Measurements from ENCODE around the gene PHF1. TPM values are rescaled to one million over a fixed set of nuclear protein-coding genes. Genes with fewer than 3 reads are reported as not detected.

PHF1 gene
- polyA plus RNA-seq, 3 donors: 3.0 to 90.2 (median 3.5) TPM

- intact Hi-C loops (cut with micrococcal nuclease): no loop called here
- H3K79me2 ChIP-seq (ENCODE audit: insufficient read depth, low read length): no peaks in the 10 kb centered on the region
- no peak overlapping the region for H3K4me3 Mint-ChIP-seq
- no peak overlapping the region for H3K4me3 ChIP-seq (replicated peaks in 1 of 3; ENCODE audit: low read depth in 2 of 3, low read length in 3 of 3)
- peaks cover 3 to 24% of the 10 kb centered on the region in 2 donors for H3K36me3 ChIP-seq (replicated peaks in 1 of 2; ENCODE audit: control insufficient read depth in 1 of 2, insufficient read depth in 2 of 2, low read length in 2 of 2)
- DNase-seq: no peak
- H4K20me1 ChIP-seq (ENCODE audit: insufficient read depth, low read length): no peaks in the 10 kb centered on the region
- TF ChIP-seq, protein P1, sequence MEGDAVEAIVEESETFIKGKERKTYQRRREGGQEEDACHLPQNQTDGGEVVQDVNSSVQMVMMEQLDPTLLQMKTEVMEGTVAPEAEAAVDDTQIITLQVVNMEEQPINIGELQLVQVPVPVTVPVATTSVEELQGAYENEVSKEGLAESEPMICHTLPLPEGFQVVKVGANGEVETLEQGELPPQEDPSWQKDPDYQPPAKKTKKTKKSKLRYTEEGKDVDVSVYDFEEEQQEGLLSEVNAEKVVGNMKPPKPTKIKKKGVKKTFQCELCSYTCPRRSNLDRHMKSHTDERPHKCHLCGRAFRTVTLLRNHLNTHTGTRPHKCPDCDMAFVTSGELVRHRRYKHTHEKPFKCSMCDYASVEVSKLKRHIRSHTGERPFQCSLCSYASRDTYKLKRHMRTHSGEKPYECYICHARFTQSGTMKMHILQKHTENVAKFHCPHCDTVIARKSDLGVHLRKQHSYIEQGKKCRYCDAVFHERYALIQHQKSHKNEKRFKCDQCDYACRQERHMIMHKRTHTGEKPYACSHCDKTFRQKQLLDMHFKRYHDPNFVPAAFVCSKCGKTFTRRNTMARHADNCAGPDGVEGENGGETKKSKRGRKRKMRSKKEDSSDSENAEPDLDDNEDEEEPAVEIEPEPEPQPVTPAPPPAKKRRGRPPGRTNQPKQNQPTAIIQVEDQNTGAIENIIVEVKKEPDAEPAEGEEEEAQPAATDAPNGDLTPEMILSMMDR (IDR thresholded peaks at IDR 0.05): no peak
- H3K9me3 Mint-ChIP-seq: peaks cover 0 to 1% (median 0%) of the 10 kb centered on the region in 7 donors
- H2AFZ ChIP-seq (ENCODE audit: insufficient read depth, low read depth, low read length, poor library complexity, severe bottlenecking): no peak overlapping the region
- H3K27me3 ChIP-seq (ENCODE audit: control insufficient read depth in 2 of 2, insufficient read depth in 2 of 2, low read length in 2 of 2): no peaks in the 10 kb centered on the region
- H3K9ac ChIP-seq (ENCODE audit: insufficient read depth, low read length, poor library complexity, severe bottlenecking): no peak overlapping the region
- H3K27me3 Mint-ChIP-seq (ENCODE audit: low read depth in 3 of 3): peaks cover 0 to 4% (median 0%) of the 10 kb centered on the region in 3 donors
- no peak overlapping the region for H3K4me2 ChIP-seq (replicated peaks; ENCODE audit: extremely low read depth, low read length, poor library complexity, severe bottlenecking)
- H3K27ac ChIP-seq (ENCODE audit: low read depth in 1 of 2, low read length in 2 of 2): no peak overlapping the region
- H3K36me3 Mint-ChIP-seq: peaks cover 32 to 42% of the 10 kb centered on the region in 2 donors
- peak overlapping the region in 1 of 7 donors; percentile 22 for H3K27ac Mint-ChIP-seq
- 96% methylated on average over 8 of the region's 9 CpGs for WGBS (ENCODE audit: insufficient coverage)
- no peaks in the 10 kb centered on the region for H3K9me3 ChIP-seq (replicated peaks in 1 of 2; ENCODE audit: control insufficient read depth in 1 of 2, insufficient read depth in 1 of 2, low read length in 2 of 2)
- H3K4me1 ChIP-seq (ENCODE audit: control insufficient read depth in 1 of 2, insufficient read depth in 2 of 2, low read length in 2 of 2): peaks cover 27 to 33% of the 10 kb centered on the region in 2 donors
- H3K4me1 Mint-ChIP-seq: peaks cover 27% of the 10 kb centered on the region
Measured at GRCh38 chr6:33441457-33441856, 30.6 kb downstream of the PHF1 start.

GRCh38 chr6:33442283-33442682 lies 31.5 kb downstream of the PHF1 start:
- Mint-ChIP-seq H3K4me1 (peaks cover 34% of the 10 kb centered on the region), H3K36me3 (peaks cover 34 to 41% of the 10 kb centered on the region in 2 donors), H3K27me3 (ENCODE audit: low read depth in 3 of 3) (peaks cover 0 to 4% (median 0%) of the 10 kb centered on the region in 3 donors), H3K4me3 (no peak overlapping the region), H3K9me3 (peaks cover 0 to 1% (median 0%) of the 10 kb centered on the region in 7 donors), H3K27ac (peak overlapping the region in 1 of 7 donors; percentile 40)
- Histone ChIP-seq H2AFZ (ENCODE audit: insufficient read depth, low read depth, low read length, poor library complexity, severe bottlenecking) (no peak overlapping the region), H3K27ac (ENCODE audit: low read depth in 1 of 2, low read length in 2 of 2) (no peak overlapping the region), H3K79me2 (ENCODE audit: insufficient read depth, low read length) (peaks cover 3% of the 10 kb centered on the region), H3K9me3 (replicated peaks in 1 of 2; ENCODE audit: control insufficient read depth in 1 of 2, insufficient read depth in 1 of 2, low read length in 2 of 2) (no peaks in the 10 kb centered on the region), H3K27me3 (ENCODE audit: control insufficient read depth in 2 of 2, insufficient read depth in 2 of 2, low read length in 2 of 2) (no peaks in the 10 kb centered on the region), H3K36me3 (replicated peaks in 1 of 2; ENCODE audit: control insufficient read depth in 1 of 2, insufficient read depth in 2 of 2, low read length in 2 of 2) (peaks cover 3 to 17% of the 10 kb centered on the region in 2 donors), H3K4me2 (replicated peaks; ENCODE audit: extremely low read depth, low read length, poor library complexity, severe bottlenecking) (no peak overlapping the region), H3K4me1 (ENCODE audit: control insufficient read depth in 1 of 2, insufficient read depth in 2 of 2, low read length in 2 of 2) (peaks cover 36 to 41% of the 10 kb centered on the region in 2 donors), H3K4me3 (replicated peaks in 1 of 3; ENCODE audit: low read depth in 2 of 3, low read length in 3 of 3) (no peak overlapping the region), H4K20me1 (ENCODE audit: insufficient read depth, low read length) (no peaks in the 10 kb centered on the region), H3K9ac (ENCODE audit: insufficient read depth, low read length, poor library complexity, severe bottlenecking) (no peak overlapping the region)
- TF ChIP-seq, protein P1 (IDR thresholded peaks at IDR 0.05): no peak
- WGBS (ENCODE audit: insufficient coverage): 96% methylated on average over 7 of the region's 8 CpGs
- intact Hi-C loops (cut with micrococcal nuclease): no loop called here
- DNase-seq: no peak

Measured in CD14-positive monocyte (primary cell).